HG03039 (cell line): ENCODE data around the gene NAP1L5.

Experiments
- ATAC-seq: cut with Tn5 transposase; IDR thresholded peaks from one replicate; pipeline ENCODE4 v1.9.1; 2021; ENCODE audit warnings: mild to moderate bottlenecking, moderate library complexity; ENCODE audit not compliant: unreplicated experiment

NAP1L5 gene, protein sequence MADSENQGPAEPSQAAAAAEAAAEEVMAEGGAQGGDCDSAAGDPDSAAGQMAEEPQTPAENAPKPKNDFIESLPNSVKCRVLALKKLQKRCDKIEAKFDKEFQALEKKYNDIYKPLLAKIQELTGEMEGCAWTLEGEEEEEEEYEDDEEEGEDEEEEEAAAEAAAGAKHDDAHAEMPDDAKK

DNA sequence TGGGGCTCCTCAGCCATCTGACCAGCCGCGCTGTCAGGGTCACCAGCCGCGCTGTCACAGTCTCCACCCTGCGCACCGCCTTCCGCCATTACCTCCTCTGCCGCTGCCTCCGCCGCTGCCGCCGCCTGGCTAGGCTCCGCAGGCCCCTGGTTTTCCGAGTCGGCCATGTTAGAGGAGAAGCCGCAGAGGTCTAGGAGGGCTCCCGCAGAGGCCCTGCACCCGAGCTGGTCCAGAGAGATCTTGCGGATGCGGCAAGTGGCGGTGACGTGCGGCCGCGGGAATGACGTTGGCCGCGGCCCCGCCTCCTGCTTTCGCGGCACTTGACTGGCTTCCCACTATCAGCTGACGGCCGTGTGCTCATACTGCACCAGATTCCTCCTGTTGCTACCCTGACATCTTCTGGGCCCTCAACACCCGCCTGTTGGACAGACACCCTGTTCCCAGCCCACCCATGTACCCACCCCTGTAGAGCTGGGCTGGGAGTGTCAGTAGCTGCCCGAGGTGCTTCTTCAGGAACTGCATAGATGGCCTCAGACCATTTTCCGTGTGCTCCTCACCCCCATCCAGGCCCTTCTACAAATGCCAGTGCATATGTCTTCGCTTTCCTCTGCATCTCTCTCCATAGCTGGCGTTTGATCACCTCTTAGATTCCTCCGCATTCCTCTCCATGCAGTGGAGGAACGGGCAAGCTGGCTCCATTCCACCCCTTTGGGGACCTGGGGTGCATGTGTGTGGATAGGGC lies at the start of gene NAP1L5:
Gene NAP1L5, minus strand, starts transcription at position 242 of the 742 bp plus-strand sequence. Its CDS starts 75 bp downstream, at position 167.
- peak; percentile 95 for ATAC-seq

- ATAC-seq: no peak
These were observed 49.7 kb upstream of the NAP1L5 start for GRCh38 chr4:88747351-88747750.

GRCh38 chr4:88746206-88746605 lies 48.6 kb upstream of the NAP1L5 start:
- no peak for ATAC-seq

DNA sequence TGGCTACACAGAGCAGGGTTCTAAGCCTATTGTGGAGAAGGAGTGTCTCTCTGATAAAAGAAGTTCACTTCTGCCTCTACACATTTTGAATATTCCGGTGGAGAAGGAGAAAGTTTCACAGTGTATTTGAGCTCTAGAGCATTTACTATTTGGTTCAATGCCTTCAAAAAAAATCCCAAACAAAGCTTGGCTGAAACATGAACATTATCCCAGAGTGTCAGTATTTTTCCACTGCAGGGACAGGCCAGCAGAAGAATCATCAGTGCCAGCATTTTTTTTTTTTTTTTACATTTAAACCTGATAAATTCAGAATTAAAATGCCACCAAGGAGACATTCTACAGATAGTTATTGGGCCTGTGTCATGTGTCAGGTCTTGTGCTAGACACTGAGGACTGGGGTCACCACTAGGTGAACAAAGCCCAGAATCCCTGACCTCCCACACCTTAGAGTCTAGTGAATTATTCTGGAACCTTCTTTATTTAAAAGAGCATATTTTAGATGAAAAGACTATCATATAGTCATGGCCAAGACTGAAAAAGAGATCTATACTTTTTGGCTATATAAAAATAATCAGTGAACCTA lies 48.0 kb upstream of the NAP1L5 start:
- ATAC-seq: no peak

DNA sequence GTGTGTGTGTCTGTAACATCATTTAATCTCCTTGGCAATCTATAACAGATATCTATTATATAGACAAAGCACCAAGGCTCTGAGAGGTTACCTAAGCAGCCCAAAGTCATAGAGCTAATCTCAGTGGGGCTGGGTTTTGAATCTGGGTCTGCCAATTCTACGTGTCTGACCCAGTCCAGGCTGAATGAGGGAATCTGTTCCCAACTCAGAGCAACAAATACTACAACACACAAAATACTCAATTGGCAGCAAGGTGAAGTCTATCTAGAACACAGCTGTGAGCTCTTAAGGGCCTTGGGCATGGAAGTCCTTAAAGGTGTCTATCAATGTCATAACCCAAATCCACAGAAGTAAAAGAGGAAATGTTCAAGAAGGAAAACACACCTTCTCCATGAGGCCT lies 47.5 kb upstream of the NAP1L5 start:
- ATAC-seq: no peak

DNA sequence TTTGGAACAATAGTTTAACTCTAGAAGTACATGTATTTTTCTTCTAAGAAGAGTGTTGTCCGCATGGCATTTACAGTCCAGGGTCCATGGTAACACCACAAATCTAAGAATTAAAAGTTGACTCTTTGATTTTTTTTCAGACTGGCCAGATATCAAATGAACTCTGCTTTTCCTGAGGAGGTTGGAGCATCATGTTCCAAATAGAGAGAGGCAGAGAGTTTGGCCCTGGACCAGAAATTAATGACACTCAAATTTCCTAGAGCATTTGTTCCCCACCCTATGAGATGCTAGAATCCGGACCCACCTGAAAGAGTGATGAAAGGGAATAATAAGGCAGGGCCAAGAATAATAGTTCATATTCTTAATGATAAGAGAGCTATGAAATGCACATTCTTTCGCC lies 47.0 kb upstream of the NAP1L5 start:
- no peak for ATAC-seq

DNA sequence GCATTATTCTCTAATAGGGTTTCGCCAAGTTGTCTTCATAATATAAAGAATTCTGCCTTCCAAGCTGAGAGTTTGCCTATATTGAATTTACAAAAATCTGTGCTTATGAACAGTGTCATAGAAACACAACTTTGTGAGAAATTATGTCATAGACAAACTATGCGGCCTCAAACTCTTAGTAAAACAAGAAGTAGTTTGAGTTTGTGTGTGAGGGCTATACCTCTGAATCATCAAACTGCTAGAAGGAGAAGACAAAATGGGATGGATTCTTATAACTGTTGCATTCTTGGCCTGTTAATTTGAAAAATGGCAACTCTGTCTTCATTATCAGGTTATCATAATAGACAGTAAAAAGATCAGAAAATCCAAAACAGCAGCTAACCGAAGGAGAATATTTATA lies 46.1 kb upstream of the NAP1L5 start:
- no peak for ATAC-seq

GRCh38 chr4:88742561-88742960 lies 44.9 kb upstream of the NAP1L5 start:
- no peak for ATAC-seq

DNA sequence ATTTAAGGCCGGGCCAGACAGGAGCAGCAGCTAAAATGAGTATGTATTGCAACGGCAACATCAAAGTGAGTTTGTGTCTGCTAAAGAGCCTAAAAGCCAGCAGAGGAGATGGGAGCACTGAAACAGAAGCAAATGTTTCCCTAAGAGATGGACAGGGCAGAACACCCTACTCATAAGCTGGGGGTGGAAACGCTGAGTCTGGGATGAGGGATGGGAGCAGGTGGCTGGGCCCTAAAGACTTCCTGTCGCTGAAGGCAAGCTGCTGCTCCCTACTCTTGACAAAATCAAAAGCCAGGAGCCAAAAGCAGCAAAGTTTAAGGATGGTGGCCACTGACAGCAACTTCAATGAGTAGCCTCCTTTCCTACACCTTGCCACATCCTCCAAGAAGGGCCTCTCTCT lies 40.6 kb upstream of the NAP1L5 start:
- ATAC-seq: no peak

- peak; percentile 76 for ATAC-seq
These were observed 39.8 kb upstream of the NAP1L5 start for GRCh38 chr4:88737307-88737941.

DNA sequence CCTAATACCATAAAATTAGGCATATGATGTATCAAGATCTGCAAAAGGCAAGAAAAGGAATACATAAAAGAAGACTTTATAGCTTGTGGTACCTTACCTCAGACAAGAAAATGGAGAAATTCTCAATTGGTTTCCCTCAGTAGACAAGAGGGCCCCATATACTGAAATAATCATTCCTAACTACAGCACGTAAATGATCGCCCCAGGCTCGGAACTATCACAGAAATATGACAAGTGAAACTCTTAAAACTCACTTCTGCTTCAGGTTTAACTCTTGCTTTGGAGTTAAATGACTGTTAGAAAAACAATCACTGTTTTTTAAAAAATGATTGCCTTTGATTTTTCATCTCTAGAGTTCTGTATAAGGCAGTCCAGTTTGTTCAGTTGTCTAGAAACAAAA lies 38.6 kb upstream of the NAP1L5 start:
- ATAC-seq: peak; percentile 44

DNA sequence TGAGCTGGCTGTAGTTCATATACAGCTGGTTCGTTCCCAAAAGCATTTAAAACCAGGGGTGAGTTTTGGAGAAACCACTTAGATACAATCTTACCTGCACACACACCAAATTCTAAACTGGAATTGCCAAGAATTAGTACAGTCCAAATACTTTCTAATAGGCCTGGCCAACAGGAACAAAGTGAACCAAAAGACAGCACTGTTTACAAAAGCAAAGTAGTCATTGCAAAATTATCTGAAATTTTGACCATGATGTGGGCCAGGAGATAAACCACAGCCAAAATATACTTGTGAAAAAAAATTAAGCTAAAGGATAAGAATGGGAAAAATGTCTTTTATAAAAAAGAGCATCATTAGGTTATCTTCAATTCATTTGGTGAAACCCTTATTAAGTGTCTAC lies 37.9 kb upstream of the NAP1L5 start:
- no peak for ATAC-seq

DNA sequence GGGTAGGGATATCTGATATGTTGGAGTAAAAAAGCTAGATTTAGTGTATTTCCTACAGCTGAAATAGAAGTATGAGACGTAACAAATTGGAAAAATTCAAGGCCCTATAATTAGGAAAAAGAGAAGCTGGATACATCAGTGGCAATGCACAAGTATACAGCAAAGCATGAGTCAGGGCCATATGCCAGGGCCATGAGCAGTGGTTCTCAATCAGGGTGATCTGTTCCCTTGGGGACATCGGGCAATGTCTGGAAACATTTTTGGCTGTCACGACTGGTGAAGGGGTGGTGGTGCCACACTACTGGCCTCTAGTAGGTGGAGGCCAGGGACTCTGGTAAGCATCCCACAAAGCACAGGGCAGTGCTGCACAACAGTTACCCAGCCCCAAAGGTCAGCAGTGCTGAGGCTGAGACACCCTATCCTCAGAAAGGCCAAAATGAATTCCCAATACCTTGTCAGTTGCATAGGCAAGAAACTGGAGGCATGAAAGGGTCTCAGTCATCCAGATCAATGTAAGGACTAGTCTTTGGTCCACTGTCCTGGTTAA lies 36.8 kb upstream of the NAP1L5 start:
- ATAC-seq: no peak

DNA sequence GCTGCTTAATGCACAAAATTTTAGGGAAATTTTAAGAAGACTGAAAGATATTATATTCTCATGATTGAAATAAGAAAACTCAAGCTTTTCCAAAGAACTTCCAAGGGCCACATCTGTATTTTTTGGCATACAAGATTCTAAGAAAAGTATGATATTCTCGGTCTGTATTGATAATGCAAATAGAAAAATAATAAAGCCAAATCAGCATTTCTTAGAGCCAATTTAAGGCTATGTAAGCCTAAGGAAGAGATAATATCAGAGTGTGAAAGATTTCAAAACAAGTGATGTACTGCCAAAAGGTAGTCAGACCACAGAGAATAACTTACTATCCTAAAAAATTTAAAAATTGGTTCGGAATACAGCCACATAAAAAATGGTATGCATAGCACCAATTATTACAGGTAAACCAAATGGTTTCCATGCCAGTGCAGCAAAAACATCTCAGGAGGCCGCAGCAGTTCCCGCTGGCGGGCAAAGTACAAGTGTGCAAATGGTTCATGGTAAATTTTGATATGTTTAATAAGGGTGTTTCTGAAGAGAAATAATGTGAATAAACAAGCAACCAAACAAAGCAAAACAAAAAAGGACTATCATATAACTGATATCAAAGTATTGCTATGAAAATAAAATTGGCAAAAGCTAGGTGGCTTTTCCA lies 35.2 kb upstream of the NAP1L5 start:
- no peak for ATAC-seq

GRCh38 chr4:88731381-88731780 lies 33.8 kb upstream of the NAP1L5 start:
- ATAC-seq: no peak

DNA sequence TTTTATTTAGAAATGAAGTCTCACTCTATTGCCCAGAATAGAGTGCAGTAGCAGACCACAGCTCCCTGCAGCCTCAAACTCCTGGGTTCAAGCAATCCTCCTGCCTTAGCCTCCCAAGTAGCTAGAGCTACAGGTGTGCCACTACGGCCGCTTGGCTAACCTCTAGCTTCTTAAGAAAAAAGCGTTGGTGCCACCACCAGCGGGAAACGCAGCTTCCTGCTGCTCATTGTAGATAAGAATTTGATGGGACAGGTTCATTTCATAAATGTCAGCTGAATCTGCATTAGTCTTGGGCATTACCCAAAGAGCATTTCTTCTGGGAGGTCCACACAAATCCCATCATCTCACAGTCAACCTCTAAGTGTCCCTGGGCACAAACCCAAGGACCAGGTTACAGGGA lies 33.2 kb upstream of the NAP1L5 start:
- no peak for ATAC-seq

GRCh38 chr4:88729146-88729760 lies 31.6 kb upstream of the NAP1L5 start:
- ATAC-seq: no peak

GRCh38 chr4:88728146-88728545 lies 30.5 kb upstream of the NAP1L5 start:
- ATAC-seq: no peak

DNA sequence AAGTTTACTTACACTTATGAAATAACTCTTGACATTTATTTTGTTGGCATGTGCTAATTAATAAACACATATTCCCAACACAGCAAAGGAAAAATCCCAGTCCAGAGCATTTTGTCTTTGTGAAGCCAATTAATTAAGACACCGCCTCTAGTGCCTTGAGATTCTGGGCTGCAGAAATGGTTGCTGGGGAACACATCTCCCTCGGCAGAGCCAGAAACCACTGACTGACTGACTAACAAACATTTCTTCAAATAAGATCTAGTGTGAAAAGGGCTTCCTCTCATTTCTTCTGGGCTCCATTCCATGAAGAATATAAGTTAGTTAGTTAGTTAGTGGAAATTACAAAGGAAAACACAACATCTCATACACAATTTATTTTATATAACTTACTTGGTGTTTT lies 28.4 kb upstream of the NAP1L5 start:
- ATAC-seq: no peak

- no peak for ATAC-seq
These were observed 27.5 kb upstream of the NAP1L5 start for GRCh38 chr4:88725143-88725542.

DNA sequence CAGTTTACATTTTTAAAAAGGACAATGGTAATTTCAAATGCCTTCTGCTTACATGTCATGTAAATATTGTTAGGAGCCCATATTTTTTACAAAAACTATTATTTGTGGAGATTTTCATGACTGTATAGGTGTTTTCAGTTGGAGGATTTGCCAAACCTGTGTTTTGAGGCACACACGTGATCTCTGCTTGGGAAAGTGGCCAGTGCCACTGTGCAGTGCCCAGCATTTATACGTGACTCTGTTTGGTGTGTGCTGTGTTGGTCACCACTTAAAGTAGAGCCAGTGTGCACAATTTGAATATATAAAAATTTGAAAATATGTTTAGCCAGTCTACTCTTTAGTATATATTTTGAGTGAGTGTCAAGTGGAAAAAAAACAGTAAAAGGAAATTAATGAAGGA lies 26.8 kb upstream of the NAP1L5 start:
- ATAC-seq: no peak
